Osteocyte (in vitro differentiated cells): ENCODE data around the gene SUV39H1. TPM values are rescaled to one million over a fixed set of nuclear protein-coding genes. Genes with fewer than 3 reads are reported as not detected.

Experiments used
- DNase-seq: peaks from one replicate; pipeline ENCODE4 v3.0.0; 2021; ENCODE audit warnings: mixed read lengths; ENCODE audit not compliant: unreplicated experiment; ENCODE audit errors: extremely low spot score
- H3K27ac Mint-ChIP-seq: one replicate; pipeline ENCODE4 v1.8.0; 2021; ENCODE audit warnings: mild to moderate bottlenecking, mixed read lengths; ENCODE audit not compliant: unreplicated experiment
- H3K27me3 Mint-ChIP-seq: one replicate; pipeline ENCODE4 v1.8.0; 2021; ENCODE audit warnings: mixed read lengths; ENCODE audit not compliant: unreplicated experiment
- H3K36me3 Mint-ChIP-seq: one replicate; pipeline ENCODE4 v1.8.0; 2021; ENCODE audit warnings: mixed read lengths; ENCODE audit not compliant: unreplicated experiment
- H3K4me1 Mint-ChIP-seq: one replicate; pipeline ENCODE4 v1.8.0; 2021; ENCODE audit warnings: mixed read lengths; ENCODE audit not compliant: unreplicated experiment
- H3K4me3 Mint-ChIP-seq: one replicate; pipeline ENCODE4 v1.8.0; 2021; ENCODE audit warnings: mild to moderate bottlenecking, moderate library complexity, mixed read lengths; ENCODE audit not compliant: unreplicated experiment
- H3K9me3 Mint-ChIP-seq: one replicate; pipeline ENCODE4 v1.8.0; 2021; ENCODE audit warnings: mixed read lengths; ENCODE audit not compliant: unreplicated experiment
- CTCF ChIP-seq: fragments of 200-600 bp; sonication (generic); IDR thresholded peaks from 2 replicates; pipeline ENCODE4 v1.5.0; 2021; ENCODE audit warnings: antibody characterized with exemption, mild to moderate bottlenecking, moderate library complexity
- total RNA-seq: library from RNA; stranded (reverse); gene quantifications from 2 replicates; pipeline ENCODE4 v1.2.1, GENCODE V29; 2021

SUV39H1 gene
- total RNA-seq, 1 donor from 2014 or later: 4.5 TPM

- H3K36me3 Mint-ChIP-seq: no peaks in the 10 kb centered on the region
- H3K27me3 Mint-ChIP-seq: no peaks in the 10 kb centered on the region
Measured at GRCh38 chrX:48719958-48720357, 23.4 kb downstream of the SUV39H1 start.

DNA sequence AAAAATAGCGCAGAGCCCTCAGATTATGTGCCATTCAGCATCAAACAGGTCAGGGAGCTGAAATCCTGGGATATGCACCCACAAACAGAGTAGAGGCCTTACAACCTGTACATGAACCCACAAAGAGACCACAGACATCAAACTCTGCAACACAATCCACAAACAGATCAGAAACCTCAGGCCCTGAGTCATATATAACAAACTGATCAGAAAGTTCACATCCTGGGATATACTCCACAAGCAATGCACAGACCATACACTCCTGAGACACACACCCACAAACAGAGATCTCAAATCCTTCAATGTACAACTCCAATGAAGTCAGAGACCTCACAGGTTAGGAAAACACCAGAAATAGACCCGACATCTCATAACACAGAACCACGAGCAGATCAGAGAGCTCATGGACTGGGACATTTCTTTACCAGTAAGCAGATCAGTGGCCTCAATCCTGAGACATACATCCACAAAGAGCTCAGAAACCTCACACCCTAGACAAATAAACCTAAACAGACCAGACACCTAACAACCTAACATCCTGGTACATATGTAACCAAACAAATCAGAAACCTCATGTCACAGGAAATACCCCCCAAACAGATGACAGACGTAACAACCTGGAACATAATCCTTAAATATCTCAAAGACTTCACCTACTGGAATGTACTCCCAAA, 24.2 kb downstream of the SUV39H1 start:
- H3K27me3 Mint-ChIP-seq: no peaks in the 10 kb centered on the region
- no peak overlapping the region for H3K27ac Mint-ChIP-seq
- peaks cover 3% of the 10 kb centered on the region for H3K4me1 Mint-ChIP-seq
- TF ChIP-seq CTCF: no peak
- DNase-seq: no peak
- H3K4me3 Mint-ChIP-seq: no peak overlapping the region
- H3K36me3 Mint-ChIP-seq: no peaks in the 10 kb centered on the region
- no peaks in the 10 kb centered on the region for H3K9me3 Mint-ChIP-seq

More at GRCh38 chrX:48719958-48720357, 23.4 kb downstream of the SUV39H1 start:
- H3K4me3 Mint-ChIP-seq: no peak overlapping the region
- TF ChIP-seq CTCF: no peak
- H3K9me3 Mint-ChIP-seq: no peaks in the 10 kb centered on the region
- DNase-seq: no peak
- no peak overlapping the region for H3K27ac Mint-ChIP-seq
- H3K4me1 Mint-ChIP-seq: peaks cover 7% of the 10 kb centered on the region

DNA sequence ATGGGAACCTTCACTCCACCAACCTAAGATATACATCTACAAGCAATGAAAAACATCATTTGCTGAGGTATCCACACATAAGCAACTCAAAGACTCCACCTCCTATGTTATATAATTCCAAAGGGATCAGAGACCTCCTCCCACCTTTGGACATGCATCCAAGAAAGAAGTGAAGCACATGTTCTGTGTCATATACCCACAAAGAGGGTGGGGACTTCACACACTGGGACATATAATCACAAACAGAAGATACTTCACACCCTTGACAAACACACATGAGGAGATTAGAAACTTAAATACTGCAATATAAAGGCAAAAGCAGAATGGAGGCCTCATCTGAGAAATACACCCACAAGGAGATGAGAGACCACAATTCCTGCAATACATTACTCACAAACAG, 25.4 kb downstream of the SUV39H1 start:
- no peak for TF ChIP-seq CTCF
- Mint-ChIP-seq H3K36me3 (no peaks in the 10 kb centered on the region), H3K27me3 (no peaks in the 10 kb centered on the region), H3K4me3 (no peak overlapping the region), H3K27ac (no peak overlapping the region), H3K4me1 (no peaks in the 10 kb centered on the region), H3K9me3 (no peaks in the 10 kb centered on the region)
- no peak for DNase-seq

- no peaks in the 10 kb centered on the region for H3K36me3 Mint-ChIP-seq
- TF ChIP-seq CTCF: no peak
- no peak for DNase-seq
- no peaks in the 10 kb centered on the region for H3K27me3 Mint-ChIP-seq
- no peaks in the 10 kb centered on the region for H3K4me1 Mint-ChIP-seq
- H3K27ac Mint-ChIP-seq: no peak overlapping the region
- H3K4me3 Mint-ChIP-seq: no peak overlapping the region
- peaks cover 15% of the 10 kb centered on the region for H3K9me3 Mint-ChIP-seq
Measured at GRCh38 chrX:48726596-48726995, 30.1 kb downstream of the SUV39H1 start.

GRCh38 chrX:48728653-48729052, 32.1 kb downstream of the SUV39H1 start:
- no peaks in the 10 kb centered on the region for H3K36me3 Mint-ChIP-seq
- no peaks in the 10 kb centered on the region for H3K27me3 Mint-ChIP-seq
- no peak overlapping the region for H3K27ac Mint-ChIP-seq
- DNase-seq: no peak
- no peaks in the 10 kb centered on the region for H3K4me1 Mint-ChIP-seq
- peaks cover 15% of the 10 kb centered on the region for H3K9me3 Mint-ChIP-seq
- no peak overlapping the region for H3K4me3 Mint-ChIP-seq
- TF ChIP-seq CTCF: no peak
